ENCODE measurements around the gene MIGA2.

GRCh38 chr9:129030191-129030590 lies 6.2 kb upstream of the MIGA2 start:
- no peak for TF ChIP-seq CTCF (IDR thresholded peaks at IDR 0.05)
- no peak for TF ChIP-seq EZH2phosphoT487 (IDR thresholded peaks at IDR 0.05)
- TF ChIP-seq EZH2 (IDR thresholded peaks at IDR 0.05): no peak
